Stimulated activated CD4-positive, alpha-beta T cell treated with anti-CD3 and anti-CD28 coated beads, Interleukin-15, amount 100 ng/mL, for 24 hours (primary cell): ENCODE results near the gene TOP2A.
A peak's percentile ranks its signal among the peaks of the same experiment; 100 is the strongest.

Experiments used
- DNase-seq: peaks from one replicate; pipeline ENCODE4 v3.0.0-alpha.2; 2020

Gene TOP2A, protein sequence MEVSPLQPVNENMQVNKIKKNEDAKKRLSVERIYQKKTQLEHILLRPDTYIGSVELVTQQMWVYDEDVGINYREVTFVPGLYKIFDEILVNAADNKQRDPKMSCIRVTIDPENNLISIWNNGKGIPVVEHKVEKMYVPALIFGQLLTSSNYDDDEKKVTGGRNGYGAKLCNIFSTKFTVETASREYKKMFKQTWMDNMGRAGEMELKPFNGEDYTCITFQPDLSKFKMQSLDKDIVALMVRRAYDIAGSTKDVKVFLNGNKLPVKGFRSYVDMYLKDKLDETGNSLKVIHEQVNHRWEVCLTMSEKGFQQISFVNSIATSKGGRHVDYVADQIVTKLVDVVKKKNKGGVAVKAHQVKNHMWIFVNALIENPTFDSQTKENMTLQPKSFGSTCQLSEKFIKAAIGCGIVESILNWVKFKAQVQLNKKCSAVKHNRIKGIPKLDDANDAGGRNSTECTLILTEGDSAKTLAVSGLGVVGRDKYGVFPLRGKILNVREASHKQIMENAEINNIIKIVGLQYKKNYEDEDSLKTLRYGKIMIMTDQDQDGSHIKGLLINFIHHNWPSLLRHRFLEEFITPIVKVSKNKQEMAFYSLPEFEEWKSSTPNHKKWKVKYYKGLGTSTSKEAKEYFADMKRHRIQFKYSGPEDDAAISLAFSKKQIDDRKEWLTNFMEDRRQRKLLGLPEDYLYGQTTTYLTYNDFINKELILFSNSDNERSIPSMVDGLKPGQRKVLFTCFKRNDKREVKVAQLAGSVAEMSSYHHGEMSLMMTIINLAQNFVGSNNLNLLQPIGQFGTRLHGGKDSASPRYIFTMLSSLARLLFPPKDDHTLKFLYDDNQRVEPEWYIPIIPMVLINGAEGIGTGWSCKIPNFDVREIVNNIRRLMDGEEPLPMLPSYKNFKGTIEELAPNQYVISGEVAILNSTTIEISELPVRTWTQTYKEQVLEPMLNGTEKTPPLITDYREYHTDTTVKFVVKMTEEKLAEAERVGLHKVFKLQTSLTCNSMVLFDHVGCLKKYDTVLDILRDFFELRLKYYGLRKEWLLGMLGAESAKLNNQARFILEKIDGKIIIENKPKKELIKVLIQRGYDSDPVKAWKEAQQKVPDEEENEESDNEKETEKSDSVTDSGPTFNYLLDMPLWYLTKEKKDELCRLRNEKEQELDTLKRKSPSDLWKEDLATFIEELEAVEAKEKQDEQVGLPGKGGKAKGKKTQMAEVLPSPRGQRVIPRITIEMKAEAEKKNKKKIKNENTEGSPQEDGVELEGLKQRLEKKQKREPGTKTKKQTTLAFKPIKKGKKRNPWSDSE (N-terminal part only)

DNA sequence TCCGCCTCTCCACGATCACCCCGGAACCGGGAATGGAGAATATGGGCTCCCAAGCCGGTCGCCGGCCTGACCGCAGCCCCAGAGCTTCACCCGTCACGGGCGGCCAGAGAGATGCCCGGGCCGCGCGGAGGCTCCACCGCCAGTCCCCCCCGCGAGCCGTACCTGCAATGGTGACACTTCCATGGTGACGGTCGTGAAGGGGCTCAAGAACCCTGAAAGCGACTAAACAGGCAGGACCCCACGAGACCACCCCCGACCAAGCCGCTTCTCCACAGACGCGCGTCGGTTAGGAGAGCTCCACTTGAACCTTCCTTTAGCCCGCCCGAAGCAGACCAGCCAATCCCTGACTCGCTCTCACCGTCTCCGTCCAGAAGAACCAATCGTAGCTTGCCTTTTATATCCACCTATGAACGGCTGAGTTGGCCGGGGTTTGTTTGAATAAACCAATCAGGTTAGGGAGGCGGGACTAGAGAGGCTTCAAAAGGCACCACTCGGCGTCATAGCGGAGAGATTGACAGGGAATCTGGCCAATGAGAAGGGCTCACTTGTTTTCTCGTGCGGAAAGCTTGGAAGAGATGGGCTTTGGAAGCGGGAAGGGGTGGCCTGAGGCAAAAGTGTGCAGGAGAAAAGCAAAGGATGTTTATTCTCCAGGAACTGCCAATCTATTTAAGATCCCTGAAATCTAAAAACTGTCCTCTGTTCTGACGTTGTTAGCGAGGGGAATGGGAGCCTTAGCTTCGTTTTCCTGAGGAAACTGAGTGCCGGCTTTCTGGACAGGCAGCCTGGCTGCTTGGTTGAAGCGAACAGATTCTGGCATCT lies at the start of gene TOP2A:
Gene TOP2A, minus strand, starts transcription at position 288 of the 819 bp plus-strand sequence. Its CDS starts 105 bp downstream, at position 183.
- peak; percentile 95 for DNase-seq

DNA sequence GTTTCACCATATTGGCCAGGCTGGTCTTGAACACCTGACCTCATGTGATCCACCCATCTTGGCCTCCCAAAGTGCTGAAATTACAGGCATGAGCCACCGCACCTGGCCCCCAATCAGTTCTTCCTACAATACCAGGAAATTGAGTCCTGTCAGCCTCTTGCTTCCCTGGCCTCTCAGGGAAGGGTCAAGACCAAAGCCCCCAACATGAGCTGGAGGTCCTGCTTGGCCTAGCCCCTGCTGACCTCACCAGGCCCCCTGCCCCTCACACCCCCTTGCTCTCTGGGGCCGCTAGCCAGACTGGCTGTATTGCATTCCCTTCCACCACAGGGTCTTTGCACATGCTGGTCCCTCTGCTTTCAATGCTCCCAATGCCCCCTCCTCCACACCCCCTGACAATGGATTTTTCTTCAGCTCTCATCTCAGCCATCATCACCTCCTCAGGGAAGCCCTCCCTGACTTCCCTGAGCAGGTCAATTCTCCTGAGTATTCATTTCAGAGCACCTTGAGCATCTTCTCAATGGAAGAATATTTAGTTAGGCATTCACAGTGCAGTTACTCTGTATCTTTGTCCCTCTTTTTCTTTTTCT lies 49.7 kb upstream of the TOP2A start:
- DNase-seq, result no peak

DNA sequence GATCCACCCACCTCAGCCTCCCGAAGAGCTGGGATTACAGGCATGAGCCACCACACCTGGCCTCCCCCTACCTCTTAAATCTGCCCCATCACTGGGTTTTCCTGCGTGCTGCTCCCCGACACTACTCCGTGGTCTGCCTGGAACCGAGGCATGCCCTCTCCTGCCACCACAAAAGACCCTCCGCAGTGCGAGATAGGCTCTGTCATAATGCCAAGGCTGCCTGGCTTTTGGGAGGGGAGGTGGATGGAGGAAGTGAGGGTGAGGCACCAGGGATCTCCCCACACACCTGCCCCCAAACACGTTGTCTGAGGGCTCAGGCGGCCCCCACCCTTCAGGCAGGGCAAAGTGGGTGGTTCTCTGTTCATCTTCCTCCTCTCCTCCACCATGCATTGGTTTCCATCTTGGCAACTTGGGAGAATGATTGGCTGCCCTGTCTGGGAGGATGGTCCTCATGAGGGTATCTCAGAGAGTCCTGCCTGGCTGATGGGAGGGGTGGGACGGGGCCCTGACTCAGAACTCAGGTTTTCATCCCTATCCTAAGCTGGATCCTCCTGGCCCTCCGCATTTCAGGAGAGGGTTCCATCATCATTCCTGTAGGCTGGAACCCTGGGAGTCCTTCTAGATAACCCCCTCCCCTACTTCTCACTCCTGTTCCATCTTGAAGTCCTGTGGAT lies 48.7 kb upstream of the TOP2A start:
- DNase-seq, result no peak

DNA sequence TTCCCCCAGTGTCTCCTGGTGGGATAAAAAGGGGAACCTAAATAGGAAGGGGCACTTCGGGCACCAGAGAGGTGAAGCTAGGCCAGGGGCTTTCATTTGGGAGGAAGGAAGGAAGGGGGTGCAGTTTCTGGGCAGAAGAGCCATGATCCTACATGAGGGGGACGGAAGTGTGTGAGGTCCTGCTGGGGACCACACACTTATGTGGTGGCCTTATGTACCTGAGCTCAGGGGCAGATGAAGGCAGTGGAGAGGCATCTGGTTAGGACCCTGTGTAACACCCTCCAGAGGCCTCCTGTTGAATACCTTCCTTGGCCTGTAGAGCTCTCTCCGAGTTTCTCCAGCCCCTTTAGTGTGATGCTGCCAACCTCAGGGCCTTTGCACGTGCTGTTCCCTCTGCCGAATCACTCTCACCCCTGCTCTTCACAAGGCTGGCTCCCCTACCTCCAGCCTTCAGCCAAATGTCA lies 46.7 kb upstream of the TOP2A start:
- no peak for DNase-seq

DNA sequence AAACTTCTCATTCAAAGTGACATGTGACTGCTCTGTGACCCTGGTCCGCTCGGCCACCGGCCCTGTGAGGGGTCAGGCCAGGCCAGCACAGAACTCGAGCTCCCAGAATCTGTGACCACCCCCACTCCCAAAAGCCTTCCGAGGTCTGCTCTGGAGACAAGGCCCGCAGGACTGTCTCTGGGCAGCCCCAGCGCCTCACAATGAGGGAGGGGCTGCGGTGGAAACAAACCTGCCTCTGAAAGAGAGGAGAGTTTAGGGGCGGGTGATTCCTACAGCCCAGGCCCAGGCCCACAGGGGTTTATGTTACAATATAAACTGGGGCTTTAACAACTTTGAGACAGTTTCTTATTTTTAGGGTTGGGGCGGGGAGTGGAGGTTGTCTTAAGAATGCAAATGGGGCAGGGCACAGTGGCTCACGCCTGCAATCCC lies 45.4 kb upstream of the TOP2A start:
- DNase-seq, result no peak

DNA sequence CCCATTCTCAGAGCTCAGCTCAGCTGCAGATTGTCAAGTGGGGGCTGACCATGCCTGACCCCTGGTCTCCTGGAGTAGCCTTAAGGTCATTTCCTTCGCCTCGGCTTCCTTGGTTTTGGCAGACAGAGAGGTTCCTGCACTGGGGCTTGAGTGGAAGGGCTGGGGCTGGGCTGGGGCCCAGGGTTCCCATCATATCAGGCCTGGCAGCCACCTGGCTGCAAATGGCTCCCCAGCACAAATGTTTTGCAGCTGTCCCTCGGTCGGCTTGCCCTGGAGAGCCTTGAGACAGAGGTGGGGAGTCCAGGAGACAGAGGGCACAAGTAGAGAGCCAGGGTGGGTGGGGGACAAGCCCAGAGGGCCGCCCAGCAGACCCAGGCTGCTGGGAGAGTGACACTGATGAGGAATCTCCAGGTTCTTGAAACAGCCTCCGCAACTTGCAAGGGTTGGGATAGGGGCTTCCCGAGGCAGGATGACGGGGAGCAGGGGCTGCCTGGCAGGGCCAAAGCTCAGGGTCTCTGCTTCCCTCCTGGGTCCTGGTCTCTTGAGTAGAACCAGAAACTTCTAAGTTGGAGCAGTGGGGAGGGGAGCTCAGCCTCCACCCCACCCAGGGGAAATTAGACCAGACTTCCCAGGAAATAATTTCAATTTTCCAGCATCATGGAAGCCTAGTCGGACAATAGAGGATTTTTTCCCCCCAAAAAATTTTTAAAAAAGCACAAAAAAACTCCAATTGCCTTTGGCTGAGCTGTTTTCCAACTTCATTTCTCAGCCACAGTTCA lies 44.8 kb upstream of the TOP2A start:
- no peak for DNase-seq

DNA sequence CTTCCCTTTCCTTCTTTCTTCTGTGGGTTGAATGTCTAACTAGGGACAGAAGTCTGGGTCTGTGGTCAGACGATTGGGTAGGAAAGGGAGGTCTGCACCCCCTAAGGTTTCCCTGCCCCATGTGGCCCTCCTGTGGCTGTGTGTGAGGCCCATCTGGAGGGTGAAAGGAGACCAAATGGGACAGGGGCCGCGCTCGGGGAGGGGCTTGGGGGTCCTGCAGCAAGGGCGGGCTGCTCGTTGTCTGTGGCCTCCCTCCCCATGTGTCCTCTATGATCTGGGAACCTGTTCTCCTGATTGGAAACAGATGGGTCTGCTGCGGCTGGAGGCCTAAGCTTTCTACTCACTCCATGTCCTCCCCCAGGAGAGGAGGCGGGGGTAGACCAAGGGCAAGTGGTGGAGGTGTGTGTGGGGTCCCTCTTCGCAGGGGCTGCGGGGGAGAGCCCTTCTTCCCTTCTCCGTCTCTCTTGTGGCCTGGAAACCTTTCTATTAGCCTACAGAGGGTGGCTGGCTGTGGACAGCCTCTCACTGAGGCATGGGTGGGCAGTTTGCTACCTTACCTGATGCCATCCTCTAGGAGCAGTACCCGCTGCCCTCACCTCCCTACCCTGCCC lies 44.1 kb upstream of the TOP2A start:
- DNase-seq, result no peak

DNA sequence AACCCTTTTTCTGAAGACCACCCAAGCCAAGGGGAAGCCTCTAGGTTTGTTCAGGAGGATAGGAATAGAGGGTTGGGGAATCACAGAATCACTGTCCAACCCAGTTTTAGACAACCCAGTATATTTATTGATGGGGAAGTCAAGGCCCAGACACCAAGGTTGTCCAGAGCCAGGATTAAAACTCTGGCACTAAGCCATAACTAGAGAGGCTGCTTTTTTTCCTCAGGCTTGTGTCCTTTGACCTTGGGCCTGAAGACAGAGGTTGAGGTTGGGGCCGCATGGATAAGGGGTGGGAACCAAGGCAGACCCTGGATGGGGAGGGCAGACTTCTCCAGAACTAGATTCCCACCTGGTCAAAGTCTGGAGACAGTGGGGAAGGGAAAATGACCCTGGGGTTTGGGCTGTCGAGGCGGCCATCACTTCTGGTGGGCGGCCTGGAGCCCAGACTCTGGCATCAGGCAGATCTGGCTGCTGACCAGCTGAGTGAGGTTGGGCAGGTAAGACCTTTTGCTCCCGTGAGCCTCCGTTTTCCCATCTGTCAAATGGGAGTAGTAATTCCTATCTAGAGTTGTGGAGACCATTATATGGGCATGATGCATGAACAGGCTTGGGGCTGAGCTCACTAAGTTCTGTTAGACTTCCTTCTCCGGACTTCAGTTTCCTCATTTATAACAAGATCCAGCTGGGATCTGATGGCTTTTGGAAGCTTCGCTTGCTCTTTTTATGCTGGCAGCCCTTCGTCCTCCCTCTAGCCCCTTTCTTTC lies 43.5 kb upstream of the TOP2A start:
- no peak for DNase-seq

DNA sequence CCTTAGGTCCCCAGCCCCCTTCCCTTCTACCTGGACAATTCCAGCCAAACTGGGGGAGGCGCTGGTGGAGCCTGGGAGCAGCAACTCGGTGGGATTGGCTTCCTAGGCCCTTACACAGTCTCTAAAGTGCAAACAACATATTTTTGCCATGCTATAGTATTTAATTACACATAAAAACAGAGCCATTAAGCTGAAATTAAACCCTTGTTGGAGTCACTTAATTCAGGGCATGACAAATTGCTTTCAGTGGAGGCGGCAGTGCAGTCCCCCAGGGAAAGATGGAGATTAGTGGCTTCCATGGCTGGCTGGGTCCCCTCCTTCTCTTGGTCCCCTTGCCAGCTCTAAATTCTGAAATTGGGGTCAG lies 42.9 kb upstream of the TOP2A start:
- DNase-seq, result no peak

DNA sequence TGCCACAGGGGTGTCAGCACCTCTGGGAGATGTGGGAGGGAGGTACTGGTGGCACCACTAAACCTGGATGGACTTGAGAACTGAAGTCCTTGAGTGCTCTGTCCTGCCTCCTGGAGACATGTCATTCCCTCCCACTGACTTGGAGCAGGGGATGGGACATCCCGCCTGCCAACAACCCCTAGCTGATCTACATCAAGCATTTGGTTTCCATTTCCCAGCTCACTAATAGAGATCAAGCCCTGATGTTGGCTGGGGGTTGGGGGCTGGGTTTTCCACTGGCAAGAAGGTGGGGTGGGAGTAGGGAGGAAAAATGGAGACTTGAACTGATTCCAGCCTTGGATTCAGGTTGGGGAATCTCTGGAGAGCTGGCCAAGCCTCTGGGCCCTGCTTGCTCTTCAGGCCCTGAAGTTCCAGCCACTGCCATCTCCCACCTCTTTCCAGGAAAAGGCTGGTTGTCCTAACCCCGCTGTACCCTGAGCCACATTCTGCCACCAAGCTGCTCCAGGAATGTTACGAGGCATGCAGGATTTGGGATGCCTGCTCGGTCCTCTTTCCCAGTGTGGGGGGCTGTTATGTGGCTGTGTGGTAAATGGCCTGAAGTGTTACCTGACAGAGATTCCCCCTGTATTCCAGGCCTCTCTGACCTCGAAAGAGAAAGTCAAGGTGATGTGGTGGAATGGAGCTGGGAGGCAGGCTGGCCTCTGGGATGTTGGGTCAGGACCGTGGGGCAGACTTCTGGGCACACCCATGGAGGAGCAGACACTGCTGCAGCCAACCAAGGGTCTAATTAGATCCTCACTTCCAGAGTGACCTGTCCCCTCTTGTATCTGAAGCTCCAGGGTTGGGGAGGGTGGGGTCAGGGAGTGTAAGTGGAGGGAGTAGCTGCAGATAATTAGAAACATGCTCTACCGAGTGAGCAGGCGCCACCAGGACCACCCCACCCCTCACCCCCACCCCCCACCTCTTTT lies 42.2 kb upstream of the TOP2A start:
- no peak for DNase-seq

DNA sequence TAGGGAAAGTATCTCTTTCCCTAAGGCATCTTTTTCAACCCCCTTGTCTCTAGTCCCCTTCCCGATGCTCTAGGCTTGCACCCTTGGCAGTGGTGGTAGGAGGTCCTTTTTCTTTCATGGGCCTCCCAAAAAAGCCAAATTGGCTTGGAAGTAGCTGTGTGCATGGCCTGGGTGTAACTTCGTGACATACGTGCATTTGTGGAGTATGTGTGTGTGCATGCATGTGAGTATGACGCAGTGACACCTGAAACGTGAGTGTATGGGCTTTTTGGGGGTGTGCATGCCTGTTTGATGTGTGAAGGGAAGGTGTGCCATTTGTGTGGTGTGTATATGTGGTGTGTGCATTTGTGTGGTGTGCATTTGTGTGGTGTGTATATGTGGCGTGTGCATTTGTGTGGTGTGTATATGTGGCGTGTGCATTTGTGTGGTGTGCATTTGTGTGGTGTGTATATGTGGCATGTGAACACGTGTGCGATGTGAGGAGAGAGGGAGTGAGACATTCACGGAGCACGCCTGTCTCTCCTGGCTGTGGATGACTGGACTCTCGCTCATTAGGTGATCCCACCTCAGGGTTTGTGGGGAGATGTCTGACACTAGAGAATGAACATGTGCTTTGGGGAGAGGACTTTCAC lies 41.3 kb upstream of the TOP2A start:
- no peak for DNase-seq

DNA sequence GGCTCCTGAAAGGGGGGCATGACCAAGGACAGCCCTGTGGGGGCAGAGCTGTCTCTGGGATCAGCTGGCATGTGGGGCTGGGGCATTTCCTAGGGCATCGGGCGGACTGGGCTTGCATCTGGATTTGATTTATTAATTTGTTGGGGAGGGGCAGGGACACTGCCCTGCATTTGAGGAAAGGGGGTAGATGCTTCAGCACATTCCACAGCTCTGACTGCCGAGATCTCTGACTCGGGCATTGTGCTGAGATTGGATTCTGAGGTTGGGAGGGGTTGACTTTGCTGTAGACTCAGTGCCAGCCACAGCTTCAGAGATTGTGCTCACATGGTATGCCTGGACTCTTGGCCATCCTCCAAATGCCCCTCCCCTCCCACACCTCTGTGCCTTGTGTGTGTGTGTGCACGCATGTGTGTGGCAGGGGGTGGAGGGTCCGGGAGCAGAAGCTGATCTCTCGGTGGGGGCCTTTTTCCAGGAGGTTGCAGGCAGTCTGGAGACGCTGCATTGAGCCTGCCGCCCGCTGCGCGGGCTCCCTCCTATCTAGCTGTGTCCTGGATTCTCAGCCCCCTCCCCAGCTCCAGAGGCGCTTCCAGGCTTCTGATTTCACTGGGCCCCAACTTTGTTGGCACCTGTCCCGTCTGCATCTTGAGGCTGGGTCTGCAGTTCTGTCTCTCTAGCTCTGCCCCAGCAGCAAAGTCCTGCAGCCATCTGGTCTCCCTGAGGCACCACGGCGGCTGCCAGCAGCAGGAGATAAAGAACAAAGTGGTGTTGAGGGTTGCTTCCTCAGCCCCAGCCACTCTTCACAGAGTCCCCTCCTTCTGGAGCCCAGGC lies 40.5 kb upstream of the TOP2A start:
- no peak for DNase-seq

DNA sequence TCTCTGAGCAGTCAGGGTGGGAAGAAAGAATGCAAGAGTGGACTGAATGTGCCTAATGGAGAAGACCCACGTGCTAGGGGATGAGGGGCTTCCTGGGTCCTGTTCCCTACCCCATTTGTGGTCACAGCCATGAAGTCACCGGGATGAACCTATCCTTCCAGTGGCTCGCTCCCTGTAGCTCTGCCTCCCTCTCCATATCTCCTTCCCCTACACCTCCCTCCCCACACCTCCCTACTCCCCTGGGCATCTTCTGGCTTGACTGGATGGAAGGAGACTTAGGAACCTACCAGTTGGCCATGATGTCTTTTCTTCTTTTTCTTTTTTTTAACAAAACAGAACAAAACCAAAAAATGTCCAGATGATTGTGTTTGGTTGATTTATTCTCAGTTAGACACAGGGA lies 39.7 kb upstream of the TOP2A start:
- DNase-seq, result no peak

DNA sequence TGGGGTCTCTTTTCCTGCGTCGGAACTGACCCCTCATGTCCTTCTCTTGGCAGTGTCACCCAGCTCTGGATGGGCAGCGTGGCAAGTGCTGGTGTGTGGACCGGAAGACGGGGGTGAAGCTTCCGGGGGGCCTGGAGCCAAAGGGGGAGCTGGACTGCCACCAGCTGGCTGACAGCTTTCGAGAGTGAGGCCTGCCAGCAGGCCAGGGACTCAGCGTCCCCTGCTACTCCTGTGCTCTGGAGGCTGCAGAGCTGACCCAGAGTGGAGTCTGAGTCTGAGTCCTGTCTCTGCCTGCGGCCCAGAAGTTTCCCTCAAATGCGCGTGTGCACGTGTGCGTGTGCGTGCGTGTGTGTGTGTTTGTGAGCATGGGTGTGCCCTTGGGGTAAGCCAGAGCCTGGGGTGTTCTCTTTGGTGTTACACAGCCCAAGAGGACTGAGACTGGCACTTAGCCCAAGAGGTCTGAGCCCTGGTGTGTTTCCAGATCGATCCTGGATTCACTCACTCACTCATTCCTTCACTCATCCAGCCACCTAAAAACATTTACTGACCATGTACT lies 38.8 kb upstream of the TOP2A start:
- no peak for DNase-seq

DNA sequence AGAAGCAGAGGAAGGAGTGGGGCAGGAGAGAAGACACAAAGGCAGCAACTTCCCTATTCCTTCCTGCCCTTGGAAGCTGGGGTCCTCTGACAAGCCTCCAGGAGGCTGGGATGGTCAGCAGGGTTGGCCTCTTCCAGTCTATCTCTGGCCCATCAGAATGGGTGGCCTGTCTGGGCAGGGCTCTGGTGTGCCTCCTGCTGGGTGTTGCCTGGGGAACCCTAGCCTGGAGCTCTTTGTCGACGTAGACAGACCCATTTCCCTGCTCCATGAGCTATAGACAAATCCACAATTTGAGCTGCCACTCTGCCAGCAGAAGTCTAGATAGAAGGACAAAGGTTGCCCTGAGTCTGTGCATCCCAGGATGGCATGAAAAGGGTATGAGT lies 36.9 kb upstream of the TOP2A start:
- no peak for DNase-seq
